Bronchial epithelial cell (primary cell): ENCODE measurements around the gene CPSF2. TPM values are rescaled to one million over a fixed set of nuclear protein-coding genes. Genes with fewer than 3 reads are reported as not detected.

Source experiments
- DNase-seq: peaks from one replicate; pipeline ENCODE4 v3.0.0-alpha.2; 2010; ENCODE audit warnings: low read depth
- FAIRE-seq: peaks from 2 replicates; lab custom pipeline; 2011; peaks lifted over from hg19 to GRCh38; lab: Jason Lieb, UNC
- H3K27me3 ChIP-seq: 2 replicates; pipeline ENCODE4 v1.5.1; 2011; ENCODE audit warnings: low read length; ENCODE audit not compliant: control insufficient read depth, insufficient read depth
- H3K36me3 ChIP-seq: 2 replicates; pipeline ENCODE4 v1.5.1; 2011; ENCODE audit warnings: low read length; ENCODE audit not compliant: control insufficient read depth, insufficient read depth
- H3K4me3 ChIP-seq: 2 replicates; pipeline ENCODE4 v1.5.1; 2011; ENCODE audit warnings: mild to moderate bottlenecking, low read depth, low read length, control low read depth
- CTCF ChIP-seq: IDR thresholded peaks from 2 replicates; pipeline ENCODE4 v1.5.1; 2011; ENCODE audit warnings: mild to moderate bottlenecking, moderate library complexity, low read length, control low read depth, inconsistent platforms; ENCODE audit not compliant: insufficient read depth, severe bottlenecking
- total RNA-seq: library from RNA; depleted of rRNA; stranded (reverse); fragments of >200 nt; gene quantifications from 2 replicates; pipeline ENCODE4 v1.2.1, GENCODE V29; 2014

CPSF2 gene
- total RNA-seq, 1 donor from 2014 or later, result 33.4 TPM

- no peak for DNase-seq
- Histone ChIP-seq H3K36me3 (no peaks in the 10 kb centered on the region), H3K27me3 (no peaks in the 10 kb centered on the region), H3K4me3 (no peak overlapping the region)
- FAIRE-seq, result no peak
- no peak for TF ChIP-seq CTCF
Observed at GRCh38 chr14:92190768-92191167, 69.0 kb downstream of the CPSF2 start.

GRCh38 chr14:92198804-92199203 is 77.0 kb downstream of the CPSF2 start:
- no peak for TF ChIP-seq CTCF

DNA sequence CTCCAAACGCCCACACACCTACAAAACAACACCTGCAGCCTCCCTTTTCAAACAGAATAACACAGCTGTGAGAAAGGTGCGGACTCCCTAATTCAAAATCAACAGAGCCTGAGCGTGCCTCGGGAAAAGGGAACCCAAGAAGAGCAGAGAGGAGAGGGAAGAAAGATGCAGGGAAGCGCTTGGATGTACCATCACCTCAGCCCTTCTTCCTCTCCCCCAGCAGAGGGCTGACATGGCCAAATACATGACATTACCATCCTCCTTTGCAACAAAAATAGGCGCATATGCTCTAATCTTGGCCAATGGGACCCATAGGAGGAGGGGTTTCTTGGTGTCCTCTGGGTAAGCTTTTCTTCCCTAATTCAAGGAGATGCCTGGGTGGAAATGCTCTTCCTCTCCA is 78.0 kb downstream of the CPSF2 start:
- no peak for DNase-seq
- FAIRE-seq, result peak; percentile 23
- no peak for TF ChIP-seq CTCF
- peaks cover 1% of the 10 kb centered on the region for H3K27me3 ChIP-seq
- H3K4me3 ChIP-seq, result no peak overlapping the region
- no peaks in the 10 kb centered on the region for H3K36me3 ChIP-seq

More at GRCh38 chr14:92198804-92199203, 77.0 kb downstream of the CPSF2 start:
- FAIRE-seq, result no peak
- H3K4me3 ChIP-seq, result no peak overlapping the region
- H3K27me3 ChIP-seq, result no peaks in the 10 kb centered on the region
- DNase-seq, result no peak
- no peaks in the 10 kb centered on the region for H3K36me3 ChIP-seq

- FAIRE-seq (no peak), DNase-seq (no peak)
- H3K27me3 ChIP-seq, result peaks cover 1% of the 10 kb centered on the region
- TF ChIP-seq CTCF, result no peak
- H3K36me3 ChIP-seq, result no peaks in the 10 kb centered on the region
- no peak overlapping the region for H3K4me3 ChIP-seq
Observed at GRCh38 chr14:92203116-92203515, 81.3 kb downstream of the CPSF2 start.

- Histone ChIP-seq H3K4me3 (no peak overlapping the region), H3K27me3 (peaks cover 1% of the 10 kb centered on the region), H3K36me3 (no peaks in the 10 kb centered on the region)
- DNase-seq (no peak), FAIRE-seq (no peak)
- no peak for TF ChIP-seq CTCF
Observed at GRCh38 chr14:92204792-92205191, 83.0 kb downstream of the CPSF2 start.
